ENCODE results near the gene QSOX2.

Gene QSOX2

GRCh38 chr9:136275655-136276429 lies 30.2 kb upstream of the QSOX2 start:
- H4K20me1 ChIP-seq (ENCODE audit: insufficient read depth, low read length): no peaks in the 10 kb centered on the region
- no peak overlapping the region for H3K9ac ChIP-seq (ENCODE audit: low read length)
- TF ChIP-seq CTCF (IDR thresholded peaks at IDR 0.05; ENCODE audit: low read length) (no peak), EZH2 (IDR thresholded peaks at IDR 0.05; ENCODE audit: borderline replicate concordance, low read length) (no peak)
- no peak overlapping the region for H3K27ac ChIP-seq (ENCODE audit: low read depth, low read length, poor library complexity, severe bottlenecking)
- H3K4me3 ChIP-seq (ENCODE audit: low read depth, low read length, poor library complexity, severe bottlenecking): no peak overlapping the region
- no peak overlapping the region for H3K4me2 ChIP-seq (ENCODE audit: low read length)
- H3K9me3 ChIP-seq (ENCODE audit: low read length): no peaks in the 10 kb centered on the region
- H3K4me1 ChIP-seq (ENCODE audit: insufficient read depth, low read length, severe bottlenecking): no peaks in the 10 kb centered on the region
- H3K79me2 ChIP-seq (ENCODE audit: insufficient read depth, low read length): no peaks in the 10 kb centered on the region
- no peaks in the 10 kb centered on the region for H3F3A ChIP-seq (ENCODE audit: insufficient read depth, low read length)
- H3K27me3 ChIP-seq (ENCODE audit: insufficient read depth, low read length): peaks cover 20% of the 10 kb centered on the region
- H2AFZ ChIP-seq (ENCODE audit: low read length): no peak overlapping the region
- no peaks in the 10 kb centered on the region for H3K9me2 ChIP-seq (ENCODE audit: low read depth, low read length)
- no peaks in the 10 kb centered on the region for H3K36me3 ChIP-seq (ENCODE audit: insufficient read depth, low read length)

GRCh38 chr9:136274786-136275654 lies 29.4 kb upstream of the QSOX2 start:
- Histone ChIP-seq H3K4me3 (ENCODE audit: low read depth, low read length, poor library complexity, severe bottlenecking) (no peak overlapping the region), H3K27ac (ENCODE audit: low read depth, low read length, poor library complexity, severe bottlenecking) (no peak overlapping the region), H3K79me2 (ENCODE audit: insufficient read depth, low read length) (no peaks in the 10 kb centered on the region), H3K27me3 (ENCODE audit: insufficient read depth, low read length) (peaks cover 18% of the 10 kb centered on the region), H4K20me1 (ENCODE audit: insufficient read depth, low read length) (no peaks in the 10 kb centered on the region), H3F3A (ENCODE audit: insufficient read depth, low read length) (no peaks in the 10 kb centered on the region), H3K4me2 (ENCODE audit: low read length) (no peak overlapping the region), H2AFZ (ENCODE audit: low read length) (no peak overlapping the region), H3K9me2 (ENCODE audit: low read depth, low read length) (no peaks in the 10 kb centered on the region), H3K9ac (ENCODE audit: low read length) (no peak overlapping the region), H3K4me1 (ENCODE audit: insufficient read depth, low read length, severe bottlenecking) (no peaks in the 10 kb centered on the region), H3K36me3 (ENCODE audit: insufficient read depth, low read length) (no peaks in the 10 kb centered on the region; the same call in 1 of the 2 replicates), H3K9me3 (ENCODE audit: low read length) (no peaks in the 10 kb centered on the region)
- TF ChIP-seq EZH2 (IDR thresholded peaks at IDR 0.05; ENCODE audit: borderline replicate concordance, low read length) (no peak), CTCF (IDR thresholded peaks at IDR 0.05; ENCODE audit: low read length) (no peak)

- Histone ChIP-seq H3K4me2 (ENCODE audit: low read length) (no peak overlapping the region), H3K9ac (ENCODE audit: low read length) (no peak overlapping the region), H3F3A (ENCODE audit: insufficient read depth, low read length) (no peaks in the 10 kb centered on the region), H3K9me2 (ENCODE audit: low read depth, low read length) (no peaks in the 10 kb centered on the region), H3K27me3 (ENCODE audit: insufficient read depth, low read length) (peaks cover 19% of the 10 kb centered on the region), H3K9me3 (ENCODE audit: low read length) (no peaks in the 10 kb centered on the region), H3K27ac (ENCODE audit: low read depth, low read length, poor library complexity, severe bottlenecking) (no peak overlapping the region), H3K4me3 (ENCODE audit: low read depth, low read length, poor library complexity, severe bottlenecking) (no peak overlapping the region), H3K36me3 (ENCODE audit: insufficient read depth, low read length) (no peaks in the 10 kb centered on the region; the same call in 1 of the 2 replicates), H3K4me1 (ENCODE audit: insufficient read depth, low read length, severe bottlenecking) (no peaks in the 10 kb centered on the region), H2AFZ (ENCODE audit: low read length) (no peak overlapping the region), H3K79me2 (ENCODE audit: insufficient read depth, low read length) (no peaks in the 10 kb centered on the region), H4K20me1 (ENCODE audit: insufficient read depth, low read length) (no peaks in the 10 kb centered on the region)
- TF ChIP-seq CTCF (IDR thresholded peaks at IDR 0.05; ENCODE audit: low read length) (no peak), EZH2 (IDR thresholded peaks at IDR 0.05; ENCODE audit: borderline replicate concordance, low read length) (no peak)
These were observed 28.5 kb upstream of the QSOX2 start for GRCh38 chr9:136273921-136274785.
